KOPT-K1 (cell line): ENCODE data around the gene CHCHD3.

Source experiments
- H3K27ac ChIP-seq: fragments of 200-600 bp; sonication (generic); 2 replicates; pipeline ENCODE4 v1.5.1; 2016; ENCODE audit warnings: antibody characterized with exemption, mild to moderate bottlenecking, low read depth, low read length; ENCODE audit not compliant: poor library complexity, severe bottlenecking
- H3K36me3 ChIP-seq: fragments of 200-600 bp; sonication (generic); 2 replicates; pipeline ENCODE4 v1.5.1; 2017; ENCODE audit warnings: antibody characterized with exemption, mild to moderate bottlenecking, low read length, moderate library complexity; ENCODE audit not compliant: insufficient read depth
- H3K9me3 ChIP-seq: fragments of 200-600 bp; sonication (generic); 2 replicates; pipeline ENCODE4 v1.5.1; 2017; ENCODE audit warnings: antibody characterized with exemption, low read length, mild to moderate bottlenecking; ENCODE audit not compliant: insufficient read depth, poor library complexity, severe bottlenecking

The CHCHD3 gene

DNA sequence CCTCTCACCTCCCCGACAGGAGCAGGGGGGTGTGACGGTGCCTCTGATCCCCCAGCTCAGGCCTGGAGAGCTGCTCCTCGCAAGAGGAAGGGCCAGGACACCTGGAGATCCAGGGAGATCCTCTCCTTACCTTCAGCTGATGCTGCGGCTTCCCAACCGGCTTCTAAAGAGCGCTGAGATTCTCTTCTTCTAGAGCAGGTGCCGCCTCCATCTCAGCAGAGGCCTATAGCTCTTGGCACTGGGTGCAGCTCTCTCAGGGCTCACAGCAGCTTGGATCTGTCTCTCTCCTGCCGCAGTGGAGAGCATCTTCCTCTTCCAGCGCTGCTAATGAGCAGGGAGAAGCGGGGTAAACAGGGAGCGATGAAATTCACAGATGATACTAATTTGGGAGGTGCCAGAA is 316.0 kb downstream of the CHCHD3 start:
- Histone ChIP-seq H3K27ac (no peak overlapping the region), H3K9me3 (peaks cover 18% of the 10 kb centered on the region), H3K36me3 (no peaks in the 10 kb centered on the region)

DNA sequence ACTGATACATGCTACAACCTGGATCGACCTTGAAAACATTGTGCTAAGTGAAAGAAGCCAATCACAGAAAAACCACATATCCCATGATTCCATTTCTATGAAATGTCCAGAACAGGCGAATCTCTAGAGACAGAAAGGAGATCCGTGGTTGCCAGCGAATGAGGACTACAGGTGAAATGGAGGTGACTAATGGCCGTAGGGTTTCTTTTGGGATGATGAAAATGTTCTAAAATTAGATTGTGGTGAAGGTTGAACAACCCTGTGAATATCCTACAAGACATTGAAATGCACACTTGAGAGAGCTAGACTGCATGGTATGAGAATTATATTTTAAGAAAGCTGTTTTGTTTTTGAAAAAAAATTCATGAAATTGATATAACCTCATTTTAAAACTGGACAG is 317.1 kb downstream of the CHCHD3 start:
- no peaks in the 10 kb centered on the region for H3K36me3 ChIP-seq
- H3K27ac ChIP-seq: no peak overlapping the region
- H3K9me3 ChIP-seq: peaks cover 13% of the 10 kb centered on the region

DNA sequence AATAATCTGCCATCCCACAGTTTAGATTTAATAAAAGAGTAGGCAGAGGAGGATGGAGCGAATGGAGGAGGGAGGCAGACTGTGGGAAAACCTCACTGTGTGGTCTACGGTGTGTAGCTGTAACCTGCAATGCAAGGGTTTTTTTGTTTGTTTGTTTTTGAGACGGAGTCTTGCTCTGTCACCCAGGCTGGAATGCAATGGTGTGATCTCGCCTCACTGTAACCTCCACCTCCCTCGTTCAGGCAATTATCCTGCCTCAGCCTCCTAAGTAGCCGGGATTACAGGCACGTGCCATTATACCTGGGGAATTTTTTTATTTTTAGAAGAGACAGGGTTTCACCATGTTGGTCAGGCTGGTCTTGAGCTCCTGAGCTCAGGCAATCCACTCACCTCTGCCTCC is 321.0 kb downstream of the CHCHD3 start:
- Histone ChIP-seq H3K27ac (no peak overlapping the region), H3K9me3 (no peaks in the 10 kb centered on the region), H3K36me3 (no peaks in the 10 kb centered on the region)

DNA sequence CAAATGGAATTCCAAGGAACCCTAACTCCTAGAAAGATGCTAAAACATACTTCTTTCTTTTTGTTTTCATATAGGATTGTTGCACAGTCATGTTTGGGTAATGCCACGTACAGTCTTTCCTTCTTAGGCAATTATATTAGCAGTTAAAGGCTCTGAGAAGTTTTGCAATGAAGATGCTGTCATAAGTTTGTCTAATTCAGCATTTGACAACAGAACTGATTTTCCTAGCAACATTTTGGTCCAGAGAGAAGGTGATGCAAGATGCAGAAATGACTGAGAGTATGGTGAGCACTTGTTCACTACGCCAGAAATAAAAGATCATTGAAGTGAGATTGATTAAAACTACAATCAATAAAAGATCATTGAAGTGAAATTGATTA is 321.7 kb downstream of the CHCHD3 start:
- H3K36me3 ChIP-seq: no peaks in the 10 kb centered on the region
- H3K27ac ChIP-seq: no peak overlapping the region
- no peaks in the 10 kb centered on the region for H3K9me3 ChIP-seq

DNA sequence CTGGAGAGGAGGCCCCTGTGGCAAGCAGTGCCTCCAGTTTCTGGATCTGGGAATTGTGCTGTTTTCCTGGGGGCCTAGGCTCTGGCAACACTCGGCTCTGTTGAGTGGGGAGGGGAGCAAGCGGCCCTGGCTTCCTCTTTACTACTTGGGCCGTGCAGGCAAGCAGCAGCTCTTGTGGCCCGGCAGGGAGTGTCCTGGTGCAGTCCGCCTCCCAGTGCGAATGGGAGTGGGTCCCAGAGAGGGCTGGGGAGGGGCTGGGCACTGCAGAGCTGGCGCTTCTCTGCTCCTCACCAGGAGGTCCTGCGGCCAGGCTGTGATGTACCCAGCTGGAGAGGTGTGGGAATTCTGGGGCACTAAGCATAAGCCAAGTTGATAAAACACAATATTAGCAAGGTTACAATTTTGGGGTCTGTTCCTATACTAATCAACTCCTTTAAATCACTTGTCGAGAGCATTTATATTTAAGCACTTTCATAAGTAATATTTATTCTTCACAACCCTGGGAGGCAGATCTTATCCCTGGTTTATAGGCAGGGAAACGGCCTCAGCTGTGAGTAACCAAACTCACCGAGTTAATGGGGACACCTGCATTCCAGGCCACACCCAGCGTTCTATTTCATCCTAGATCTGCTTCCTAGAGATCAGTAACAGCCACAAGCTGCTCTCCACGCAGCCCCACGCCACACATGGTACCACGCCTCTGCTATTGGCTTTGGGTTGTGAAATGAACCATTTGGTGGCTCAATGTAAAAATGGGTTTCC is 322.2 kb downstream of the CHCHD3 start:
- H3K27ac ChIP-seq: no peak overlapping the region
- H3K9me3 ChIP-seq: no peaks in the 10 kb centered on the region
- H3K36me3 ChIP-seq: no peaks in the 10 kb centered on the region

DNA sequence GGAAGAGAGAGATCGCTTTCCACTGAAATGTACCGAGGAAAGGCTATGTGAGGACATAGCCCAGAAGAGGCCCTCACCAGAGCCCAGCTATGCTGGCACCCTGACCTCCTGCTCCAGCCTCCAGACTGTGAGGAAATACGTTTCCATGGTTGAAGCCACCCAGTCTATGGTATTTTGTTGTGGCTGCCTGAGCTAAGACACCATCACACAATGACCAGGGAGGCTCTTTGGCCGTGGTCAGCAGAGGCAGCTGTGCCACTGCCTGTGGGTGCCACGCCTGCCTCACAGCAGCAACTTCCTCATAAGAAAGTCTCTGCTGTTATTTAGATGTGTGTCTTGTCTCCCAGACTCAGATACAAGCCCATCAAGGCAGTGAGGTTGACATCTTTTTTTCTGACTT is 322.9 kb downstream of the CHCHD3 start:
- H3K36me3 ChIP-seq: no peaks in the 10 kb centered on the region
- no peaks in the 10 kb centered on the region for H3K9me3 ChIP-seq
- no peak overlapping the region for H3K27ac ChIP-seq

DNA sequence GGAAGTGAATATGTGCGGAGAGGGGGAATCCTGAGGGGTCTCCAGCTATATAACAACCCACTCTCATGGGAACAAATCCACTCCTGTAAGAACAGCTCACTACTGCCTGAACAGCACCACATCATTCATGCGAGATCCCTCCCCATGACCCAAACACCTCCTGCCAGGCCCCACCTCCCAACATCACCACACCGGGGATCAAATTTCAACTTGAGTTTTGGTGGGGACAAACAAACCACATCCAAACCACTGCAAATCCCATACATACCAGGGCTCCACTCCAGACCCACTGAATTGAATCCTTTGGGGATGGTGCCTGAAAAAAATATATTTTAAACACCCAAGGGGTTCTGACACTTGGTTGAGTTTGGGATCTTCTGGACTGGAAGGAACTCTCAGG is 324.1 kb downstream of the CHCHD3 start:
- H3K36me3 ChIP-seq: no peaks in the 10 kb centered on the region
- H3K9me3 ChIP-seq: no peaks in the 10 kb centered on the region
- H3K27ac ChIP-seq: no peak overlapping the region

DNA sequence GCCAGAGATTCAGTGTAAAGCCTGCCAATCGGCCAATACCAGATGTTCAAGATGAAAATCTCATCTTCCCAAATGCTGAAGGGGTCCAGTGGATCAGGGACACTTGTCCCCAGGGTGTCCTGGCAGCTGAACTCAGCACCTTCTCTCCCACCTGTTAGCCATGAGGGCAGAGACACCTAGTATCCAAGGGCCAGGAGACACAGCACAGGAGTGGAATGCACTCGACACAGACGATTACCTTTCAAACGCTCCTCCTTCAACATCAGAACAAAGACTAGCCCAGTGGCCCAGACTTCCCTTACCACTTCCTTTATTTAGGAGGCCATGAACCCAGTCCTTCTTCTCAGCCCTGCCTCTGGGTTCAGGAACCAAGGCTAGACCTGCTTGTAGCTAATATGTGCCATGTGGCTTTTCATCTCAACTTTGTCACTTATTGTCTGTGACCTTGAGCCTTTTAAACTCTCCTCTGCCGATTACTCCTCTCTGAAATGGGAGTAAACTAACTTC is 325.4 kb downstream of the CHCHD3 start:
- no peaks in the 10 kb centered on the region for H3K36me3 ChIP-seq
- H3K27ac ChIP-seq: no peak overlapping the region
- H3K9me3 ChIP-seq: no peaks in the 10 kb centered on the region

DNA sequence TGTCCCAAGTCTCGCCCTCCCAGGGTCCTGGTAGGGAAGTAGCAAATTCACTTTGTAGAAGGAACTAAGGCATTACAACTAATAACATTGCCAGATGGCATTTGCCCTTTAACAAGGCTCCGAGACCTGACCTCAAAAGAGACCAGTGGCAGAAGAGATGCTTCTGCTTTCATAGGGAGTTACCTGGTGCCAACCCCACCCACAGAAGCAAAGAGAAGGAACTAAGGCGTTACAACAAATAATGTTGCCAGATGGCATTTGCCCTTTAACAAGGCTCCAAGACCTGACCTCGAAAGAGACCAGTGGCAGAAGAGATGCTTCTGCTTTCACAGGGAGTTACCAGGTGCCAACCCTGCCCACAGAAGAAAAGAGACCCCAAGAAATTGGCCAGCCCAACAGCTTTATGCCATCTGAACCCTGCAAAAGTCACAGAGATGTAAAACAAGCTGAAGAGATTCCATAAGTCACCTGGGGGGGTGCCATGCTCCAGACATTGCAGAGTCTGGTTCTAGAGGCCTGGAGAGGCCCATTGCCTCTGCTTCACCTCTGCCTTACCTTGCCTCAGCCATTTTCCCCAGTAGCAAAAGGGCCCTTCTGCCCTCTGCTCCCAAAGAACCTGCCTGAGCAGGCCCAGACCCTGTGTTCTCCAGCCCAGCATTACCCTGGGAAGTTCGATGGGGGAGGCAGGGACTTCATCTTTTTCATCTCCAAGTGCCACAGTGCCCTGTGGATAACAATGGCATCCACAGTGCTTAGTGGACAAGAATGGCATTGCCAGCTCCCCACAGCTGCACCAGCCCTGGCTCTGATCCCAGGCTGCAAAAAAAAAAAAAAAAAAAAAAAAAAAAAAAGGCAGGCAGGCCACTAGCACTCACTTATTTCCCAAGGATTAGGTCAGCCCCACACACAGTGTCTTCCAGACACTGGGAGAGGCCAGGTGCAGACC is 326.1 kb downstream of the CHCHD3 start:
- Histone ChIP-seq H3K27ac (no peak overlapping the region), H3K9me3 (no peaks in the 10 kb centered on the region), H3K36me3 (no peaks in the 10 kb centered on the region)

DNA sequence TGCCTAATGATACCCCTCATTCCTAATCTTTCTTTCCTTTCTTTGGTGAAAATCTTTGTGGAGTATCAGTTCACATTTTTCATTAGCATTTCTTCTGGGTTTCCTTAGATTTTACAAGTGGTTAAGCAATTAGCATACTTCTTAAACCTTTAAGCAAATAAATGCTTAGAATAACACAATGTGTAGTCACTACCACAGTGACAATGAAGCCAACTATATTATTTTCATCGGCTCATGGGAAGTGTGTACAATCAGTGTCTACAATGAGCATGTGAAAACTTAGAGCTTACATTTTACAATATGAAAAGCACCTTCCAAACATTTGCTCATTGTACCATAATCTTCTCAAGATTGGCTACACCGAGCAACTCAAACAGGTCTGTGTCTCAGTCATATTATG is 329.5 kb downstream of the CHCHD3 start:
- Histone ChIP-seq H3K27ac (no peak overlapping the region), H3K36me3 (no peaks in the 10 kb centered on the region), H3K9me3 (no peaks in the 10 kb centered on the region)

DNA sequence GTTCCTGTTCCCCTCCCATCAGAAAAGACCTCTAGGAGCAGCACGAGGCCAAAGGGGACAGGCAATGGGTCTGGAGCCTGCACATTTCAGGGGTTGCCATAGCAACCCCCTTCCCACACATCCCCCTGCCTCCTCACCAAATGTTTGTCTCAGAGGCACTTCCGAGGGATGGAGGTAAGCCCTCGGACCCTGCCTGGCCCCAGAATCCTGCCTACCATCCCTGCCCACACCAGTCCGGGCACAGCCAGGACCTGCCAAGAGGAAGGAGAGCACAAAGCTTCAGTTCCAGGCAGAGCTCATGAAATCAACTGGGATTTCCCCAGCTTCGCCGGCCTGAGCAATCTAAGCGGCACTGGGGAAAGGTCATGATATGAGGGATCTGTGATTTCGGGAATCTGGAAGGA is 330.6 kb downstream of the CHCHD3 start:
- no peaks in the 10 kb centered on the region for H3K9me3 ChIP-seq
- H3K27ac ChIP-seq: no peak overlapping the region
- no peaks in the 10 kb centered on the region for H3K36me3 ChIP-seq

DNA sequence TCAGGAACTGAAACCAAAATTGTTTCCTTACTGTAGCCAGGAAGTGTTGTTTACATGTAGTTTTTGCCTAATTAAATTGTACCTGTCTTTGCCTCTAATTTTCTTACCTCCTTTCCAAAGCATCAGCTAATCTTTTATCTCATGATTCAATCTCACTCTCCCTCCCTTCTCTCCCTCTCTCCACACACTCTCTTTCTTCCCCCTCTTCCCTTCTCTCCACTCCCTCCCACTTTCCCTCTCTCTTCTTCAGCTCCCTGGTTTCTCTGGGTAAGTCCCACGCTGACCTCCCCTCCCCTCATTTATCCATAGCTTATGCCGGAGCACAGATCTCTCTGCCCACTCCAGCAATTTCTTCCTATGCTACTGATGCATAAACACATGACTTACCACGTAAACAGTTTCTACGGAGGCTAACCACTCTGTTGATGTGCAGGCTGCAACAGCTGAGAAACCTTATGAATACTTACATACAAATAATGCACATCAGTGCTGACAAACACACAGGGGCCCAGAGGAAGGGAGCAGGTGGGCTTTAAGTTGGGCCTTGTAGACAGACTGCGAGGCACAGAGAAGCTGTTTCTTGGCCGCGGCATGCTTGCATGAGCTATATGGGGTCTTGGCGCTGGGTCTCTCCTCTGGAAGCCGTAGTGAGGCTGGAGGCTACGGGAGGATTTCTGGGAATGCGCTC is 331.2 kb downstream of the CHCHD3 start:
- H3K9me3 ChIP-seq: no peaks in the 10 kb centered on the region
- no peaks in the 10 kb centered on the region for H3K36me3 ChIP-seq
- no peak overlapping the region for H3K27ac ChIP-seq

DNA sequence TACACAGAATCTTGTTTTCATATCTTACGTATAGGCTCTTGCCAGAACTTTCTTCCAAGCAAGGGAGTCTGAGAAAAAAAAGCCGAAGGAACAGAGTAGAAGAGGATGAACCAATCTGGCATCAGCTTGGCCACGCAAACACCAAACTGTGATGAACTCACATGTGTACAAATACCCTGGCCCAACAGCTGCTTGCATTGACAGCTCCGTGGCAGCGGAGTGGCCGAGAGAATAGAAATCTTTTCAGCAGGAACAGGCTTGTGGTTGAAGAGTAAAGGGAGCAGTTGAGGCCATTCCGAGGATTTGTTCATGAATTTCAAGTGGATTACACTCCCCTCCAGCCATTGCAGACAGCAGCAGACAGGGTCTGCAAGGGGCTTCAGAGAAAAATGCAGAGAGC is 331.8 kb downstream of the CHCHD3 start:
- Histone ChIP-seq H3K9me3 (no peaks in the 10 kb centered on the region), H3K27ac (no peak overlapping the region), H3K36me3 (no peaks in the 10 kb centered on the region)

DNA sequence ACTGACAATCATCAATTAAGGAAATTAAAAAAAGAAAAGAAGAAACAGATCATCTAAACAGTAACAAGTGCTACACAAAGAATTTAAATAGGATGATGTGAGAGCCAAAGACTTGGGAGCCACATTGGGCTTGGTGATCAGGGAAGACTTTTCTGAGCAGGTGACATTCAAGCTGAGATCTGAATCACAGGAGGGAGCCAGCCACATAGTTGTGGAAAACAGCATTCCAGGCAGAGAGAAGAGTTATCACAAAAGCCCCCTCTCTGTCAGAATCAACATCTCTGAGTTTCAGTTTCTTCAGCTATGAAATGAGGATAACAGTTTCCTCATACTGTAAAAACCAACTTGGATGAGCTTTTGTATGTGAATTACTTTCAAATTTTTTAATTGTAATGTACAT is 336.4 kb downstream of the CHCHD3 start:
- Histone ChIP-seq H3K36me3 (no peaks in the 10 kb centered on the region), H3K9me3 (peaks cover 19% of the 10 kb centered on the region), H3K27ac (no peak overlapping the region)

DNA sequence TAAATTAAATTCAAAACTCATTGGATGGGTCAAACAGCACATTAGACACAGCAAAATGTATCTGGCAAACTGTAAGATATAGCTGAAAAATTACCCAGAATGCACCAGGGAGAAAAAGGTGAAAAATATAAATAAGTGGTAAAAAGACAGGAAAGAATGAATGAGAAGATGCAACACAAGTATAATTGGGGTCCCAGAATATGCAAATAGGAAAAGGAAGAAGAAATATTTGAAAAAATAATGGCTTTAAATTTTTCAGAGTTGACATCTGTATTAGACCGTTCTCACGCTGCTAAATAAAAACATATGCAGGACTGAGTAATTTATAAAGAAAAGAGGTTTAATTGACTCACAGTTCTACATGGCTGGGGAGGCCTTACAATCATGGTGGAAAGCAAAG is 337.9 kb downstream of the CHCHD3 start:
- H3K27ac ChIP-seq: no peak overlapping the region
- H3K9me3 ChIP-seq: peaks cover 19% of the 10 kb centered on the region
- H3K36me3 ChIP-seq: no peaks in the 10 kb centered on the region
